Mucosa of rectum (tissue), 2 donors: ENCODE data around the gene TPSAB1.

Source experiments
- H3K27ac ChIP-seq, 2 donors: one replicate each; pipeline ENCODE4 v1.7.0; 2013; ENCODE audit warnings: inconsistent platforms in 2 of 2, low read depth in 2 of 2, low read length in 2 of 2
- H3K27me3 ChIP-seq, 2 donors: one replicate each; pipeline ENCODE4 v1.7.0; 2013; ENCODE audit warnings: low read length in 2 of 2; ENCODE audit not compliant: control insufficient read depth in 2 of 2, insufficient read depth in 2 of 2
- H3K36me3 ChIP-seq, 2 donors: one replicate each; pipeline ENCODE4 v1.7.0; 2013; ENCODE audit warnings: low read length in 2 of 2; ENCODE audit not compliant: control insufficient read depth in 2 of 2, insufficient read depth in 2 of 2
- H3K4me1 ChIP-seq, 2 donors: one replicate each; pipeline ENCODE4 v1.7.0; 2013; ENCODE audit warnings: low read length in 2 of 2, mild to moderate bottlenecking in 1 of 2; ENCODE audit not compliant: control insufficient read depth in 2 of 2, insufficient read depth in 2 of 2
- H3K4me3 ChIP-seq, 2 donors: one replicate each; pipeline ENCODE4 v1.7.0; 2013; ENCODE audit warnings: low read length in 2 of 2
- H3K9ac ChIP-seq, 2 donors: one replicate each; pipeline ENCODE4 v1.7.0; 2013; ENCODE audit warnings: low read length in 2 of 2, low read depth in 1 of 2, mild to moderate bottlenecking in 1 of 2
- H3K9me3 ChIP-seq, 2 donors: one replicate each; pipeline ENCODE4 v1.7.0; 2013; ENCODE audit warnings: low read length in 2 of 2; ENCODE audit not compliant: control insufficient read depth in 2 of 2
- donor health status: healthy.
- donor health status: Normal muscosa, but diverticular disease.

Gene TPSAB1

GRCh38 chr16:1258906-1259759 lies 18.6 kb downstream of the TPSAB1 start:
- H3K9me3 ChIP-seq, result no peaks in the 10 kb centered on the region
- no peaks in the 10 kb centered on the region for H3K36me3 ChIP-seq
- no peaks in the 10 kb centered on the region for H3K4me1 ChIP-seq
- H3K4me3 ChIP-seq, result no peak overlapping the region
- peaks cover 9 to 17% of the 10 kb centered on the region in 2 donors for H3K27me3 ChIP-seq
- no peak overlapping the region for H3K9ac ChIP-seq
- H3K27ac ChIP-seq, result no peak overlapping the region

GRCh38 chr16:1259760-1260068 lies 19.2 kb downstream of the TPSAB1 start:
- H3K9ac ChIP-seq, result no peak overlapping the region

GRCh38 chr16:1260101-1260680 lies 19.7 kb downstream of the TPSAB1 start:
- H3K27me3 ChIP-seq, result peaks cover 9 to 17% of the 10 kb centered on the region in 2 donors
- H3K9me3 ChIP-seq, result no peaks in the 10 kb centered on the region
- no peak overlapping the region for H3K27ac ChIP-seq
- H3K9ac ChIP-seq, result no peak overlapping the region
- H3K36me3 ChIP-seq, result no peaks in the 10 kb centered on the region
- no peak overlapping the region for H3K4me3 ChIP-seq
- H3K4me1 ChIP-seq, result no peaks in the 10 kb centered on the region

More at GRCh38 chr16:1259760-1260068, 19.2 kb downstream of the TPSAB1 start:
- Histone ChIP-seq H3K27ac (no peak overlapping the region), H3K4me3 (no peak overlapping the region), H3K9me3 (no peaks in the 10 kb centered on the region), H3K4me1 (no peaks in the 10 kb centered on the region), H3K27me3 (peaks cover 9 to 17% of the 10 kb centered on the region in 2 donors), H3K36me3 (no peaks in the 10 kb centered on the region)

- Histone ChIP-seq H3K9ac (no peak overlapping the region), H3K27me3 (peaks cover 9 to 17% of the 10 kb centered on the region in 2 donors), H3K4me1 (no peaks in the 10 kb centered on the region), H3K4me3 (no peak overlapping the region), H3K27ac (no peak overlapping the region), H3K9me3 (no peaks in the 10 kb centered on the region), H3K36me3 (no peaks in the 10 kb centered on the region)
Measured at GRCh38 chr16:1261131-1261892, 20.8 kb downstream of the TPSAB1 start.

GRCh38 chr16:1262210-1262845 lies 21.8 kb downstream of the TPSAB1 start:
- no peaks in the 10 kb centered on the region for H3K36me3 ChIP-seq
- H3K27ac ChIP-seq, result no peak overlapping the region
- no peak overlapping the region for H3K9ac ChIP-seq
- H3K9me3 ChIP-seq, result no peaks in the 10 kb centered on the region
- no peak overlapping the region for H3K4me3 ChIP-seq
- peaks cover 9 to 19% of the 10 kb centered on the region in 2 donors for H3K27me3 ChIP-seq
- H3K4me1 ChIP-seq, result no peaks in the 10 kb centered on the region

- Histone ChIP-seq H3K9me3 (no peaks in the 10 kb centered on the region), H3K27ac (no peak overlapping the region), H3K27me3 (peaks cover 9 to 19% of the 10 kb centered on the region in 2 donors), H3K9ac (no peak overlapping the region), H3K4me1 (no peaks in the 10 kb centered on the region), H3K4me3 (no peak overlapping the region), H3K36me3 (no peaks in the 10 kb centered on the region)
Measured at GRCh38 chr16:1262846-1263221, 22.3 kb downstream of the TPSAB1 start.

- no peak overlapping the region for H3K27ac ChIP-seq
- H3K9ac ChIP-seq, result no peak overlapping the region
- H3K9me3 ChIP-seq, result no peaks in the 10 kb centered on the region
- H3K4me1 ChIP-seq, result no peaks in the 10 kb centered on the region
- H3K27me3 ChIP-seq, result peaks cover 9 to 19% of the 10 kb centered on the region in 2 donors
- H3K36me3 ChIP-seq, result no peaks in the 10 kb centered on the region
- no peak overlapping the region for H3K4me3 ChIP-seq
Measured at GRCh38 chr16:1263591-1264344, 23.3 kb downstream of the TPSAB1 start.

GRCh38 chr16:1264345-1265089 lies 24.0 kb downstream of the TPSAB1 start:
- H3K36me3 ChIP-seq, result no peaks in the 10 kb centered on the region
- no peak overlapping the region for H3K9ac ChIP-seq
- peaks cover 9 to 14% of the 10 kb centered on the region in 2 donors for H3K27me3 ChIP-seq
- no peak overlapping the region for H3K27ac ChIP-seq
- H3K4me3 ChIP-seq, result no peak overlapping the region
- no peaks in the 10 kb centered on the region for H3K4me1 ChIP-seq
- no peaks in the 10 kb centered on the region for H3K9me3 ChIP-seq

GRCh38 chr16:1265090-1265630 lies 24.7 kb downstream of the TPSAB1 start:
- Histone ChIP-seq H3K4me3 (no peak overlapping the region), H3K27me3 (peaks cover 4 to 8% of the 10 kb centered on the region in 2 donors), H3K9ac (no peak overlapping the region), H3K4me1 (no peaks in the 10 kb centered on the region), H3K9me3 (no peaks in the 10 kb centered on the region), H3K27ac (no peak overlapping the region), H3K36me3 (no peaks in the 10 kb centered on the region)
